Prostate gland (tissue), 2 donors: ENCODE measurements around the gene ANKRD49.

Experiments used
- POLR2A ChIP-seq: fragments of 450-650 bp; IDR thresholded peaks from one replicate; pipeline ENCODE4 v1.6.1; 2016; ENCODE audit warnings: antibody characterized with exemption, mild to moderate bottlenecking
- TF ChIP-seq, protein P1 (sequence below), 4 experiments: fragments of 200-600 bp in 2 of 4; fragments of 450-650 bp in 2 of 4; sonication (generic) in 2 of 4; IDR thresholded peaks; 1 replicate in 3 of 4; 2 replicates in 1 of 4; pipeline ENCODE4 v1.5.1; 2016 to 2019; ENCODE audit warnings: antibody characterized with exemption in 4 of 4, mild to moderate bottlenecking in 2 of 4, moderate library complexity in 2 of 4

DNA sequence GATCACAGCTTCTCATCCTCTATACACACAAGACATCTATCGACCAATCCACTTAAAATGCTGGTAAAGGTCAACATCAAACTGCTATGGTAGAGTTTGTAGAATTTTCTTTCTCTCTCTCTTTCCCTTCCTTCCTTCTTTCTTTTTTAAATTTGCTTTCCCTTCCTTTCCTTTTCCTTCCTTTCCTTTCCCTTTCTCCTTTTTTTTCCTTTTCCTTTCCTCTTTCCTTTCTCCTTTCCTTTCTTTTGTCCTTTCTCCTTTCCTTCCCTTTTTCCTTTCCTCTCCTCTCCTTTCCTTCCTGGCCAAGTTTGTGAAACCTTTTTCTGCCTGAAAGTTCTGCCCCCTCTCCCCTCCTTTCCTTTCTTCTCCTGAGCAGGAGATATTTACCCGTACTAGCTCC, 21.6 kb downstream of the ANKRD49 start:
- TF ChIP-seq POLR2A = no peak
- TF ChIP-seq, protein P1, sequence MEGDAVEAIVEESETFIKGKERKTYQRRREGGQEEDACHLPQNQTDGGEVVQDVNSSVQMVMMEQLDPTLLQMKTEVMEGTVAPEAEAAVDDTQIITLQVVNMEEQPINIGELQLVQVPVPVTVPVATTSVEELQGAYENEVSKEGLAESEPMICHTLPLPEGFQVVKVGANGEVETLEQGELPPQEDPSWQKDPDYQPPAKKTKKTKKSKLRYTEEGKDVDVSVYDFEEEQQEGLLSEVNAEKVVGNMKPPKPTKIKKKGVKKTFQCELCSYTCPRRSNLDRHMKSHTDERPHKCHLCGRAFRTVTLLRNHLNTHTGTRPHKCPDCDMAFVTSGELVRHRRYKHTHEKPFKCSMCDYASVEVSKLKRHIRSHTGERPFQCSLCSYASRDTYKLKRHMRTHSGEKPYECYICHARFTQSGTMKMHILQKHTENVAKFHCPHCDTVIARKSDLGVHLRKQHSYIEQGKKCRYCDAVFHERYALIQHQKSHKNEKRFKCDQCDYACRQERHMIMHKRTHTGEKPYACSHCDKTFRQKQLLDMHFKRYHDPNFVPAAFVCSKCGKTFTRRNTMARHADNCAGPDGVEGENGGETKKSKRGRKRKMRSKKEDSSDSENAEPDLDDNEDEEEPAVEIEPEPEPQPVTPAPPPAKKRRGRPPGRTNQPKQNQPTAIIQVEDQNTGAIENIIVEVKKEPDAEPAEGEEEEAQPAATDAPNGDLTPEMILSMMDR (IDR thresholded peaks at IDR 0.05) = no peak
